ENCODE data around the gene ENAH. TPM values are rescaled to one million over a fixed set of nuclear protein-coding genes. Genes with fewer than 3 reads are reported as not detected.
A peak's percentile ranks its signal among the peaks of the same experiment; 100 is the strongest.

ENAH gene
- total RNA-seq, 1 experiment from 2014 or later, result 216 TPM

GRCh38 chr1:225460737-225461532 lies 192.0 kb downstream of the ENAH start:
- Histone ChIP-seq H3K27me3 (replicated peaks) (no peaks in the 10 kb centered on the region), H3K4me3 (no peak overlapping the region), H3K36me3 (no peaks in the 10 kb centered on the region), H3K4me1 (replicated peaks) (peaks cover 25% of the 10 kb centered on the region), H3K27ac (no peak overlapping the region), H3K9me3 (replicated peaks) (no peaks in the 10 kb centered on the region)
- DNase-seq (ENCODE audit: low read depth in 1 of 2, low spot score in 2 of 2), result no peak

- no peaks in the 10 kb centered on the region for H3K27me3 ChIP-seq (replicated peaks)
- no peaks in the 10 kb centered on the region for H3K9me3 ChIP-seq (replicated peaks)
- H3K4me3 ChIP-seq, result no peak overlapping the region
- no peak overlapping the region for H3K27ac ChIP-seq
- no peak for DNase-seq (ENCODE audit: low read depth in 1 of 2, low spot score in 2 of 2)
- peaks cover 25% of the 10 kb centered on the region for H3K4me1 ChIP-seq (replicated peaks)
- no peaks in the 10 kb centered on the region for H3K36me3 ChIP-seq
These were observed 192.7 kb downstream of the ENAH start for GRCh38 chr1:225460021-225460736.

- no peak overlapping the region for H3K27ac ChIP-seq
- DNase-seq (ENCODE audit: low read depth in 1 of 2, low spot score in 2 of 2), result no peak
These were observed 194.7 kb downstream of the ENAH start for GRCh38 chr1:225458222-225458631.

GRCh38 chr1:225454733-225455132 lies 198.2 kb downstream of the ENAH start:
- Histone ChIP-seq H3K4me1 (replicated peaks) (peaks cover 26% of the 10 kb centered on the region), H3K27me3 (replicated peaks) (no peaks in the 10 kb centered on the region), H3K9me3 (replicated peaks) (no peaks in the 10 kb centered on the region), H3K36me3 (no peaks in the 10 kb centered on the region), H3K4me3 (no peak overlapping the region), H3K27ac (peak overlapping the region; percentile 11; the same call in 1 of the 2 replicates)
- peak; percentile 63 to 77 for DNase-seq (ENCODE audit: low read depth in 1 of 2, low spot score in 2 of 2)

More at GRCh38 chr1:225458222-225458631, 194.7 kb downstream of the ENAH start:
- H3K27me3 ChIP-seq (replicated peaks), result no peaks in the 10 kb centered on the region
- H3K36me3 ChIP-seq, result no peaks in the 10 kb centered on the region
- H3K9me3 ChIP-seq (replicated peaks), result no peaks in the 10 kb centered on the region
- H3K4me1 ChIP-seq (replicated peaks), result peaks cover 38% of the 10 kb centered on the region
- no peak overlapping the region for H3K4me3 ChIP-seq

GRCh38 chr1:225453797-225454648 lies 198.9 kb downstream of the ENAH start:
- H3K27ac ChIP-seq, result peak overlapping the region; percentile 11; the same call in 1 of the 2 replicates
- peaks cover 20% of the 10 kb centered on the region for H3K4me1 ChIP-seq (replicated peaks)
- H3K27me3 ChIP-seq (replicated peaks), result no peaks in the 10 kb centered on the region
- no peaks in the 10 kb centered on the region for H3K9me3 ChIP-seq (replicated peaks)
- no peaks in the 10 kb centered on the region for H3K36me3 ChIP-seq
- H3K4me3 ChIP-seq, result no peak overlapping the region
- DNase-seq (ENCODE audit: low read depth in 1 of 2, low spot score in 2 of 2), result no peak

GRCh38 chr1:225451840-225452515 lies 200.9 kb downstream of the ENAH start:
- Histone ChIP-seq H3K4me3 (no peak overlapping the region), H3K4me1 (replicated peaks) (peaks cover 14% of the 10 kb centered on the region), H3K27me3 (replicated peaks) (no peaks in the 10 kb centered on the region), H3K36me3 (no peaks in the 10 kb centered on the region), H3K27ac (no peak overlapping the region), H3K9me3 (replicated peaks) (no peaks in the 10 kb centered on the region)
- DNase-seq (ENCODE audit: low read depth in 1 of 2, low spot score in 2 of 2), result no peak

- Histone ChIP-seq H3K36me3 (no peaks in the 10 kb centered on the region), H3K27ac (no peak overlapping the region), H3K4me1 (replicated peaks) (peaks cover 14% of the 10 kb centered on the region), H3K27me3 (replicated peaks) (no peaks in the 10 kb centered on the region), H3K4me3 (no peak overlapping the region), H3K9me3 (replicated peaks) (no peaks in the 10 kb centered on the region)
- DNase-seq (ENCODE audit: low read depth in 1 of 2, low spot score in 2 of 2), result no peak
These were observed 201.6 kb downstream of the ENAH start for GRCh38 chr1:225451340-225451739.

- no peaks in the 10 kb centered on the region for H3K36me3 ChIP-seq
- H3K27me3 ChIP-seq (replicated peaks), result no peaks in the 10 kb centered on the region
- H3K9me3 ChIP-seq (replicated peaks), result no peaks in the 10 kb centered on the region
- H3K4me3 ChIP-seq, result no peak overlapping the region
- H3K27ac ChIP-seq, result no peak overlapping the region
- DNase-seq (ENCODE audit: low read depth in 1 of 2, low spot score in 2 of 2), result no peak
- H3K4me1 ChIP-seq (replicated peaks), result peaks cover 15% of the 10 kb centered on the region
These were observed 202.3 kb downstream of the ENAH start for GRCh38 chr1:225450491-225451191.

GRCh38 chr1:225449774-225450173 lies 203.1 kb downstream of the ENAH start:
- peaks cover 20% of the 10 kb centered on the region for H3K4me1 ChIP-seq (replicated peaks)
- H3K27ac ChIP-seq, result no peak overlapping the region
- DNase-seq (ENCODE audit: low read depth in 1 of 2, low spot score in 2 of 2), result no peak
- no peaks in the 10 kb centered on the region for H3K9me3 ChIP-seq (replicated peaks)
- H3K27me3 ChIP-seq (replicated peaks), result no peaks in the 10 kb centered on the region
- no peaks in the 10 kb centered on the region for H3K36me3 ChIP-seq
- no peak overlapping the region for H3K4me3 ChIP-seq

- no peaks in the 10 kb centered on the region for H3K36me3 ChIP-seq
- no peak overlapping the region for H3K27ac ChIP-seq
- no peaks in the 10 kb centered on the region for H3K27me3 ChIP-seq (replicated peaks)
- no peaks in the 10 kb centered on the region for H3K9me3 ChIP-seq (replicated peaks)
- DNase-seq (ENCODE audit: low read depth in 1 of 2, low spot score in 2 of 2), result no peak
- H3K4me1 ChIP-seq (replicated peaks), result peaks cover 18% of the 10 kb centered on the region
- no peak overlapping the region for H3K4me3 ChIP-seq
These were observed 203.7 kb downstream of the ENAH start for GRCh38 chr1:225449261-225449660.

- Histone ChIP-seq H3K36me3 (no peaks in the 10 kb centered on the region), H3K27ac (no peak overlapping the region), H3K4me3 (no peak overlapping the region), H3K4me1 (replicated peaks) (peaks cover 13% of the 10 kb centered on the region), H3K27me3 (replicated peaks) (no peaks in the 10 kb centered on the region), H3K9me3 (replicated peaks) (no peaks in the 10 kb centered on the region)
- DNase-seq (ENCODE audit: low read depth in 1 of 2, low spot score in 2 of 2), result no peak
These were observed 204.6 kb downstream of the ENAH start for GRCh38 chr1:225448146-225448805.

- Histone ChIP-seq H3K36me3 (no peaks in the 10 kb centered on the region), H3K9me3 (replicated peaks) (no peaks in the 10 kb centered on the region), H3K4me3 (no peak overlapping the region), H3K4me1 (replicated peaks) (peaks cover 13% of the 10 kb centered on the region), H3K27me3 (replicated peaks) (no peaks in the 10 kb centered on the region), H3K27ac (no peak overlapping the region)
- DNase-seq (ENCODE audit: low read depth in 1 of 2, low spot score in 2 of 2), result no peak
These were observed 205.3 kb downstream of the ENAH start for GRCh38 chr1:225447650-225448089.

Measured in SJSA1 (cell line).